Measurements from ENCODE around the gene SH3BGRL2.

Gene SH3BGRL2

GRCh38 chr6:79630883-79631692, at the start of gene SH3BGRL2:
SH3BGRL2 (plus strand) TSS chr6:79631329; CDS start chr6:79631462, 133 bp downstream.
- peak; percentile 48 to 68 for DNase-seq

- no peak for DNase-seq
Measured at GRCh38 chr6:79584332-79584731, 46.8 kb upstream of the SH3BGRL2 start.

GRCh38 chr6:79586548-79586947, 44.6 kb upstream of the SH3BGRL2 start:
- no peak for DNase-seq

GRCh38 chr6:79589701-79590100, 41.4 kb upstream of the SH3BGRL2 start:
- no peak for DNase-seq

- DNase-seq = no peak
Measured at GRCh38 chr6:79597155-79597554, 34.0 kb upstream of the SH3BGRL2 start.

- no peak for DNase-seq
Measured at GRCh38 chr6:79598012-79598411, 33.1 kb upstream of the SH3BGRL2 start.

GRCh38 chr6:79599725-79600259, 31.3 kb upstream of the SH3BGRL2 start:
- DNase-seq = no peak

- DNase-seq = no peak
Measured at GRCh38 chr6:79600313-79600712, 30.8 kb upstream of the SH3BGRL2 start.

GRCh38 chr6:79600812-79601609, 30.1 kb upstream of the SH3BGRL2 start:
- no peak for DNase-seq

GRCh38 chr6:79602859-79603258, 28.3 kb upstream of the SH3BGRL2 start:
- peak; percentile 55 to 66 for DNase-seq

- no peak for DNase-seq
Measured at GRCh38 chr6:79604583-79605037, 26.5 kb upstream of the SH3BGRL2 start.

- DNase-seq = no peak
Measured at GRCh38 chr6:79605061-79605460, 26.1 kb upstream of the SH3BGRL2 start.

GRCh38 chr6:79605968-79606764, 25.0 kb upstream of the SH3BGRL2 start:
- DNase-seq = no peak

- DNase-seq = no peak
Measured at GRCh38 chr6:79607000-79607399, 24.1 kb upstream of the SH3BGRL2 start.

- no peak for DNase-seq
Measured at GRCh38 chr6:79608334-79609224, 22.6 kb upstream of the SH3BGRL2 start.

- no peak for DNase-seq
Measured at GRCh38 chr6:79609225-79609595, 21.9 kb upstream of the SH3BGRL2 start.

- DNase-seq = no peak
Measured at GRCh38 chr6:79610306-79611009, 20.7 kb upstream of the SH3BGRL2 start.

GRCh38 chr6:79612457-79612856, 18.7 kb upstream of the SH3BGRL2 start:
- no peak for DNase-seq

- DNase-seq = no peak
Measured at GRCh38 chr6:79612918-79613317, 18.2 kb upstream of the SH3BGRL2 start.

GRCh38 chr6:79613912-79614311, 17.2 kb upstream of the SH3BGRL2 start:
- no peak for DNase-seq

All from cerebellar nuclear complex (tissue), 1 donor.